Left cardiac atrium (tissue), 4 donors: ENCODE results near the gene CUX1. TPM values are rescaled to one million over a fixed set of nuclear protein-coding genes. Genes with fewer than 3 reads are reported as not detected.

Experiments used
- ATAC-seq, 2 donors: fragments of 200-7000 bp; cut with Tn5 transposase; one replicate each; pipeline ENCODE4 v1.9.1; 2020; ENCODE audit warnings: mild to moderate bottlenecking in 2 of 2, moderate library complexity in 2 of 2
- DNase-seq: peaks from one replicate; pipeline ENCODE4 v3.0.0-alpha.2; 2020
- intact Hi-C, 2 donors: fragments of 100-400 bp; cut with DNase I; formaldehyde crosslinking; loops; one replicate each; pipeline versions ENCODE4 v1.14.1 to v1.15.1; 2022 to 2023
- total RNA-seq, 2 donors: library from RNA; stranded (reverse); fragmentation: NEBNext Ultra II Directional; extraction: Animal tissue kit (Norgen Biotek cat#: 25700); gene quantifications; one replicate each; pipeline ENCODE4 v1.2.1, GENCODE V29; 2021
- donor health status: DM: no; HTN: yes; CAD: no.
- donor health status: DM: no; HTN: yes; CAD: no; lungs with severe emphysema.
- donor health status: DM: yes; HTN: yes; CAD: no.
- donor health status: Dilated cardiomyopathy.

CUX1 gene
- total RNA-seq, 2 donors from 2014 or later: 81.6 to 108 TPM

DNA sequence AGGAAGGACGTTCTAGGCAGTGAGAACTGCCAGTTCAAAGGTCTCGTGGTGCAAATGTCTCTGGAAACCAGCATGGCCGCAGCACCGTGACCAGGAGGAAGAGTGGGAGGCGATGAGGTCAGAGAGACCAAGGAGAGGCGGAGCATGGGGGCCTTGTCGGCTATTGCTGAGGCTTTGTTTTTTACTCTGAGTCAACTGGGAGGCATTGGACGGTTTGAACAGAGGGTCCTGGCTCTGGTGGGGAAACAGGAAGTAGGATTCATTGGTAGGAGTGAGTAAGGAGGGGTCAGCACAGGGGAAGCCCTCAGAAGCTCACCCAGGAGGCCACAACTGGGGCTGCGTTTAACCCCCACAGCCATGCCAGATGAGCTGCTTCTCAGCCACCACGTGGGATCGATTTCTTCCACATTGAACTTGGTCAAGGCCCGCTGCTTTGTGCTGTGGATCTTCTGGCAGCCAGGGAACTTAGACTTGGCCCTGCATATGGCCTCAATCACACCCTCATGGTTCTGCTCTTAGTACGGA lies 447.0 kb downstream of the CUX1 start:
- intact Hi-C loops: no loop called here
- DNase-seq (no peak), ATAC-seq (no peak)

DNA sequence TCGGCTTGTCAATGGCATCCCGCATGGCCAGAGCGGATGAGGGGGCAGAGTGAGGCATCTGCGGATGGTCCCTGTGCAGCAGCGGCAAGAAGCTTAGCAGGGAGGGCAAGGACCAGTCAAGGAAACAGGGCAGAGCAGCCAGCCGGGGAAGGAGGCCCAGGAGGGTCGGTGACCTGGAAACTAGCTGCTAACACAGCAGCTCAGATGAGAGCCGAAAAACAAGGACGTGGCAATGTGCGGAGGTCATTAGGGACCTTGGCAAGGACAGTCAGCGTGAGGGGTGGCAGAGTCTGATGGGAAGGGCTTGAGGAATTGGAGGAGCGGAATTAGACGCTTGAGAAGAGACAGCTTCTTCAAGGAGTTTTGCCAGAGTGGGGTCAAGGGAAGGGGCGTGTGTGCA lies 449.1 kb downstream of the CUX1 start:
- ATAC-seq (no peak), DNase-seq (no peak)
- intact Hi-C loops: no loop called here

DNA sequence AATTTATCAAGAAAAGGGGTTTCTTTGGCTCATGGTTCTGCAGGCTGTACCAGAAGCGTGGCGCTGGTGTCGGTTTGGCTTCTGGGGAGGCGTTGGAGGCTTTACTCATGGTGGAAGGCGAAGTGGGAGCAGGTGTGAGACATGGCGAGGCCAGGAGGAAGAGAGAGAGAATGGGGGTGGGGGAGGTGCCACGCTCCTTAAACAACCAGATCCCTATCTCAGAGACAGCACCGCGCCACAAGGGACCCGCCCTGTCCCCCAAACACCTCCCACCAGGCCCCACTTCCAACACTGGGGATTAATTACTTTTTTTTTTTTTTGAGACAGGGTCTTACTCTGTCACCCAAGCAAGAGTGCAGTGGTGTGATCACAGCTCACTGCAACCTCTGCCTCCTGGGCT lies 451.2 kb downstream of the CUX1 start:
- intact Hi-C loops: no loop called here
- no peak for ATAC-seq
- DNase-seq: no peak

DNA sequence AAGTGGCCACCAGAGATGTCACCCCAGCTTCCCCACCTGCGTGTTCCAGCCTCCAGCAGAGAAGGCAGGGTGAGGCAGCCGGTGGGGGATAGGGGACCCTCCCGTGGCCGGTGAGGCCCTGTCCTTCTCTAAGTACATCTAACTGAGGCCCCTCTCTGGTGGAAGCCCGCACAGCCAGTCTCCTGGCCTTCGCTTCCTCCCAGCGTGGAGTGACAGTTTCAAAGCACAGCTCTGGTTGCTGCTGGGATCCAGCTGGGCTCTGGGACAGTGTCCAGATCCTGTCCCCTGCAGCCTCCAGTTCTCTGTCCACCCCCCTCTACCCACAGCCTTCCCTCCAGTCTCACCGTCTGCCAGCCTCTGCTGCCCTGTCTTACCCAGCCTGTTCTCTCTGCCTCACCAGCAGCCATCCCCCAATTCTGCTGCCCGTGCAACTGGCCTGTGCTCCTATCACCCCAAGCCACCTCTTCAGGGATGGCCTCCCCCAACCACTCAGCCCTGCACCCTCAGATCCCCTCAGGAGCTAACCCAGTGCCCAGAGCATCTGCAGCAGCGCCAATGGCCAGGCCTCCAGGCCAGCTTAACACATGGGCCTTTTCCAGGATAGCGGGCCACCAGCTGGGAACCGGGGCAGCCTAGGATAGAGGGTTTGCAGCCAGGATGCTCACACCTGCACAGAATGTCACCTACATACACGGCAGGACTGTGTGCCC lies 452.9 kb downstream of the CUX1 start:
- intact Hi-C loops: loop anchor here (10.0 kb wide), 2 partner anchors 586 to 666 kb away; no protein-coding TSS in a partner anchor
- ATAC-seq: no peak
- DNase-seq: peak; percentile 16

DNA sequence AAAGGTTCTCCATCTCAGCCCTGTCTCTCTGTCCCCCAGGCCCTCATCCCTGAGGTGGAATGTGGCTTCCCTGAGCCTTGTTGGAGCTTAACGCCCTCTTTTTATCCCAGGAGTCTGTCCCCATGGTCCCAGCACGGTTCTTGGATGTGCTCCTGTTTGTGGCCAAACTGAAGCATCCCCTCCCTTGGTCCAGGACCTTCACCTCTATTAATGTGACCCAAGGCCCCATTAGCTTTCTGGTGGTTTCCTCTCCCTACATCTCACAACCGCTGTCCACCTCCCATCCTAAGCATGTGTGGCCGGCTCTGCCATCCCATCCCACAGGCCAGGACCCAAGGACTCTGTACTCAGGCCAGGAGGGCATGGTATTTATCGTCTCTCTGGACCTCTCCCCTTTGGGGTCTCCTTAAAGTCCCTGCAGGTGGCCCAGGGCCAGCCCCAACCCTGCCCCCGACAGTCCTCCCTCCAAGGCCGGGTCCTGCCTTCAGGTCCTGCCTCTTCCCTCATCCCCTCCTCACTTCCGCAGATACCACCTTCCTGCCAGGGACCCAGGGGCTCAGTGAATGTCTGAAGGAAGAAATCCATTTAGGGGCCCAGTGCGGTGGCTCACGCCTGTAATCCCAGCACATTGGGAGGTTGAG lies 453.9 kb downstream of the CUX1 start:
- no peak for DNase-seq
- intact Hi-C loops: loop anchor here (10.0 kb wide), 2 partner anchors 586 to 666 kb away; no protein-coding TSS in a partner anchor
- no peak for ATAC-seq

DNA sequence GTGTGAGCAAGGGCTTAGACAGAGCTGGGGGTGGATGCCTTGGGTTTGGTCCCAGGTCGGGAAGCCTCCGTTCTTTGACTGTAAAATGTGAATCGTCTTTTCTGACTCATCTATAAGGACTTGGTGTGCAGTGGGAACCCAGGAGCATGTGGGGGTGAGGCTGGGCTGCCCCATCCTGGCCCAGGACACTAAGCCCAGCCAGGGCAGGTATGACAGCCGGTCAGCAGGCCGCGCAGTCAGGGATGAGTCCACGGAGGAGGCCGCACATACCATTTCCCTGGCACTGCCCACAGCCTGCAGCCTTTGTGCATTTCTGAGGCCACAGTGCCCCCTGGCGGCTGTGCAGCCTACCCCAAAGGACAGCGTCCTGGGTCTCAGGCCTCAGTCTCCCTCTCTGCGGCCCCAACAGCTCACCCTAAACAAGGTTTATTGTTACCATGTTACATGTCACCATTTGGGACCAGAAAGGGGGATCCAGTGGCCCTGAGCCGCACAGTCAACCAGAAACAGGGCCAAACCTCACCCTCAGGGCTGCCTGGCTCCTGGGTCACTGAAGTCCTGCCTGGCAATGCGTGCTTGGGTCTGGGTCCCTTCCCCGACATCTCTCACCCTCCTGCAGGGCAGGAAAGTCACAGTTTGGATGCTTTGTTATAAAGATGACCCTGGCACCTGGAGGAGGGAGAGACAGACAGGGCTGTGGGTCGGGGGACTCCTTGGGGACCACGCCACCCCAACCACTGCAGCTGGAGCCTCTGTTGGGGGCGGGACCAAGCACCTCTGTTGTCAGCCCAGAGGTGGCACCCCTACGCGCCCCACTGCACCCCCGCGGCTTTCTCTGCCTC lies 454.9 kb downstream of the CUX1 start:
- ATAC-seq: peak; percentile 94 to 95

DNA sequence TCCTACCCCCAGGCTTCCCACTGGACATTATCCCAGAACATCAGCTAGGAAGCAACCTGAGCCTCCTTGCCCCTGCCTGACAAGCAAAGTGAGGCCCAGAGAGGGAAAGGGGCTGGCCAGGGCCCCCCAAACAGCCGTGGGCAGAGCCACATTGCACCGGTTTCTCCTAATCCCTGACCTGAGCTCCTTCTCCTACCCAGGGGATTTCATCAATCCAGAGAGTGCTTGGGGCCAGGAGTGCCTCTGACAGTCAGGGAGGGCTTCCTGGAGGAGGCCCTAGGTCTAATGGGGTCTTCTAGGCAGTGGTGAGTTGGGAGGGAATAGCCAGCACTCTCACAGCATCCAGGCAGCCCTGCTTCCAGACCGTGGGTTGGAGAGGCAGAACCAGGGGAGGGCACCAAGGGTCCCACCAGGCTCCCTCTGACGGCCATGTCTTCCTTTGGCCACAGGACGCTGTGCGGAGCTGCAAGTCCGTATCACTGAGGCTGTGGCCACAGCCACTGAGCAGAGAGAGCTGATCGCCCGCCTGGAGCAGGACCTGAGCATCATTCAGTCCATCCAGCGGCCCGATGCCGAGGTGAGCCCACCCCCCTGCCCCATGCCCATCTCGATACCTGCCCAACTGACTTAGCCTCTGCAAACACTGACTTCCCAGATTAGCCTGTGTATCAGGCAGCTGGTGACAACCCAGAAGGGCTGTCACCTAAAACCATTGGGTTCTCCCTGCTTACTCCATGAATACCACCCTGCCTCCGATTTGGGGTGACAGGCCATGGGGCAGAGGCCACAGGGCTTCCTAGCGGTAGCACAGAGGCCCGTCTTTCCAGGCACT lies 455.7 kb downstream of the CUX1 start:
- intact Hi-C loops: loop anchor here (1.0 to 10.0 kb wide), 4 partner anchors 588 to 730 kb away; no protein-coding TSS in a partner anchor
- ATAC-seq: no peak
- no peak for DNase-seq

More for the DNA sequence above, 454.9 kb downstream of the CUX1 start:
- intact Hi-C loops: loop anchor here (1.0 to 10.0 kb wide), 4 partner anchors 587 to 729 kb away; no protein-coding TSS in a partner anchor
- peak; percentile 85 for DNase-seq

DNA sequence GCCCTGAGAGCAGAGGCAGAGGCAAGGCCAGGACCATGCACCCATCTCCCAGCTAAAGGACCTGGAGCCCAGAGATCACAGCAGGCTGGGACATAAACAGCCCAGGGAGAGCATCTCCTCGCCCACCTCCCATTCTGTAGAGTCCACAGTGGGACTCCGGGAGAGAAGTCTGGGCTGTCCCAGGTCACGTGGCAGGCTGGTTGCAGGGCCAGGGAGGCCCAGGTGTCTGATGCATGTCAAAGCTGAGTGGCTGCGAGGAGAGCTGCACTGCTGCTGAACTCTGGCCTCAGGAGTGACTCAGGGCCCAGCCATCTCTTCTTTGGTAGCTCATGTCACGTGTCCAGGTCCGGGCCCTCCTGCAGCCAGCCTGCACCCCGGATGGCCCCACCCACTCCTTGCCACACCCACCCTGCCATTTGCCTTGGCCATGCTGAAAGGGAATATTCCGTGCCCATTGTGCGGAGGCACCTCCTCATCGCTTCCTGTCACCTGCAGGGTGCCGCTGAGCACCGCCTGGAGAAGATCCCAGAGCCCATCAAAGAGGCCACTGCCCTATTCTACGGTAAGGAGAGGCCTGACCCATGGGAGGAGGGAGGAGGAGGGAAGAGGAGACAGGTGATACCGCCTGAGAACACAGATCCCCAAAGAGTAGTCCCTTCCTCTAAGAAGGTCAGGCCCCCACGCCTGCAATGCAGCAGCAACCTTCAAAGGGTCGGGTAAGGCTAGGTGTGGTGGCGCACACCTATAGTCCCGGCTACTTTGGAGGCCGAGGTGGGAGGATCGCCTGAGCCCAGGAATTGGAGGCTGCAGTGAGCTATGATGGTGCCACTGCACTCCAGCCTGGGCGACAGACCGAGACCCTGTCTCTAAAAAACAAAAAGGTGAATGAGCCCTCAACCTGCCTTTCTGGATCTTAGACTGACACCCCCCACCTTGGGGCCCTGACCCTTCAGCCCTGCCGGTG lies 456.6 kb downstream of the CUX1 start:
- DNase-seq (no peak), ATAC-seq (no peak)
- intact Hi-C loops: loop anchor here (2.0 to 10.0 kb wide), 4 partner anchors 589 to 731 kb away; no protein-coding TSS in a partner anchor

DNA sequence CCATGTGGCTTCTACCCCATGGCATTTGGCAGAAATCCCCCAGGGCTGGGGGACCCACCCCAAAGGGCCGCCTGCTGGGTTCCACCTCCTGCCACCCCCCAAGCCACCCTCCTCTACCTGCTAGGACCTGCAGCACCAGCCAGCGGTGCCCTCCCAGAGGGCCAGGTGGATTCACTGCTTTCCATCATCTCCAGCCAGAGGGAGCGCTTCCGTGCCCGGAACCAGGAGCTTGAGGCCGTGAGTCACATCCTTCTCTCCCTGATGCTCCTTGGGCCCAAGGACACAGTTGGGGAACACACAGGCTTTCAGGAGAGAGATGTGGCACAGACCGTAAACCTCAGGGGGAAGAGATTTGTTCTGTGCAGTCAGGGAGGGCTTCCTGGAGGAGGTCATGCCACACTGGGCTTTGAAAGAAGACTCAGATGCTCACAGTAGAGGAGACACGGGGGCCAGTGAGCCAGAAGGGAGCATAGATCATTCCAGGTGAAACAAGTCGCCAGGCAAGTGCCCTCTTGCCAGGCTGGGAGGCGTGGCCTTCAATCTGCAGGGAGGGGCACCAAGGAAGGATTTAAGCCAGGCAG lies 457.8 kb downstream of the CUX1 start:
- DNase-seq (no peak), ATAC-seq (no peak)
- intact Hi-C loops: loop anchor here (2.0 to 10.0 kb wide), 3 partner anchors 590 to 732 kb away; no protein-coding TSS in a partner anchor

DNA sequence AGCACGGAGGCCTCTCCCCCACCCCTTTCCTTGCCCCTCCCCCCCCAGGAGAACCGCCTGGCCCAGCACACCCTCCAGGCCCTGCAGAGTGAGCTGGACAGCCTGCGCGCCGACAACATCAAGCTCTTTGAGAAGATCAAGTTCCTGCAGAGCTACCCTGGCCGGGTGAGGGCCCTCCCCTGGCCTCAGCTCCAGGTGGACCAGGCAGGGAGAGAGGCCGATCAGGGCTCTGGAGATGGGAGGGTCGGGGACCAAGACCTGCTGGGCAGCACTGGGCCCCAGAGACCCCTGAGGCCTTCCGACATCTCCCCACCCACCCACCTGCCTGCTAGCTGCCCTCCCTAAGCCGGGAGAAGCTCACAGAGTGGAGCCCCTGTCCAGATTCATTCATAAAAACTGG lies 460.5 kb downstream of the CUX1 start:
- intact Hi-C loops: loop anchor here (10.0 kb wide), 2 partner anchors 593 to 673 kb away; no protein-coding TSS in a partner anchor
- no peak for ATAC-seq
- no peak for DNase-seq

DNA sequence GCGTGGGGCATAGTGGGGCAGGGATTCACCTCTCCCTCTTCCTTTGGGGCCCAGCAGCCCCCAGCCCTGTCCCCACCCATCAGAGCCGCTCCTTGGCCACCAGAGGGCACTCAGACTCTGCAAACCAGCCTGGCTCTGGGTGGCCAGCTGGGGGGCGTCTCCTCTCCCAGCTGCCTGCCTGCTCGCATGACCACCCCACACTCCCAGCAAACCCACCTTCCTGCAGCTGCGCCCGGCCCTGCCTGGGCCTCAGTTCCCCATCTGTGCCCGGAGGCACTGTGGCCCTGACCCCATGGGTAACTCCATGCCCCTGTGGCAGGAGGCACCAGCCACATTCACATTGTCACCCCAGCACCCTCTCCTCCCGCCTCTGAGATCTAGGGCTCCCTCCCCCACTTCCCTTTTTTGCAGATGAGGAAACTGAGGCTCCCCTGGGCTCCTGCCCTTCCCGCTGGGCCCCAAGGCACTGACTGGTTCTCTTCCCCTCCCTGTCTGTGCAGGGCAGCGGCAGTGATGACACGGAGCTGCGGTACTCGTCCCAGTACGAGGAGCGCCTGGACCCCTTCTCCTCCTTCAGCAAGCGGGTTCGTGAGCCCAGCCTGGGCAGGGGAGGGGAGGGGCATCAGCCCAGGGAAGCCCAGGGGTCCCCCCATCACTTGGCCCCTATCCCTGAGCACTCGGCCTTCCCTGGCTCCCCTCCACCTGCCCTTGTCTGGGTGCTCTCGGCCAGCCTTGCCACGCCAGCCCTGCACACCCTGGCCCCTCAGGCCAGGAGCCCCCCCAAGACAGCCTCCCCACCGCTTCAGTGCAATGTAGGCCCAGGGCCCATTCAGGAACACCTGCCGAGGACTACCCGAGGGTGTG lies 462.3 kb downstream of the CUX1 start:
- intact Hi-C loops: loop anchor here (1.0 to 10.0 kb wide), 4 partner anchors 111 to 675 kb away; no protein-coding TSS in a partner anchor
- DNase-seq (peak; percentile 55), ATAC-seq (peak; percentile 80 to 89)

DNA sequence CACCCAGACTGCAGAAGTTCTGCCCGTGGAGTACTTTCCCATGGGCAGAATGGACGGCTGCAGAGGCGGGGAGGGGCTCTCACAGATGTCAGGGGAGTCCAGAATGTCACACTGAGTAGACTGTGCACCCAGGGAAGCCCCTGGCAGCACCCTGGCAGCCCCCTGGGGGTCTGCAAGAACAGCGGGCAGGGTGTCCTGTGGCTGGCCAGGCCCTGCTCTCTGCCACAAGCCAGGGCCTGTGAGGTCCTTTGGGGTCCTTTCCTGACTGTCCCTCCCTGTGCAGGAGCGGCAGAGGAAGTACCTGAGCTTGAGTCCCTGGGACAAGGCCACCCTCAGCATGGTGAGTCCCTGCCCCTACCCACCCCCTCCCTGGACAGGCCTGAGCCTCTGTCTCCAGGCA lies 463.1 kb downstream of the CUX1 start:
- no peak for ATAC-seq
- intact Hi-C loops: loop anchor here in 1 of 2 donors (5.0 kb wide), 1 partner anchor 112 kb away; no protein-coding TSS in a partner anchor
- no peak for DNase-seq

DNA sequence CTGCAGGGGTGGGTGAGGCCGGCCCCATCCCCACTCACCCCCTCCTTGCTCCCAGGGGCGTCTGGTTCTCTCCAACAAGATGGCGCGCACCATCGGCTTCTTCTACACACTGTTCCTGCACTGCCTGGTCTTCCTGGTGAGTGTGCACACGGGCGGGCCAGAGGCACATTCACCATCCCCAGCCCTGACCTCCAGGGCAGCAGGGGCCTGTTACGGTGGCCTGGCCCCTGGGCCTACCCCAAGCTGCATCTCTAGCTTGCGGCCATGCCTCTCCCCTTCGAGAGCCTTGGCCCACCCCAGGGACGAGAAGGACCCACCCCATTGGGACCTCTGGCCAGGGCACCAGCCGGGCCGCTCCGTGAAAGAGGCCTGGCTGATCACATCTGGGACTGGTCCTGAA lies 464.4 kb downstream of the CUX1 start:
- intact Hi-C loops: loop anchor here in 1 of 2 donors (5.0 kb wide), 1 partner anchor 111 kb away; no protein-coding TSS in a partner anchor
- no peak for DNase-seq
- ATAC-seq: no peak

DNA sequence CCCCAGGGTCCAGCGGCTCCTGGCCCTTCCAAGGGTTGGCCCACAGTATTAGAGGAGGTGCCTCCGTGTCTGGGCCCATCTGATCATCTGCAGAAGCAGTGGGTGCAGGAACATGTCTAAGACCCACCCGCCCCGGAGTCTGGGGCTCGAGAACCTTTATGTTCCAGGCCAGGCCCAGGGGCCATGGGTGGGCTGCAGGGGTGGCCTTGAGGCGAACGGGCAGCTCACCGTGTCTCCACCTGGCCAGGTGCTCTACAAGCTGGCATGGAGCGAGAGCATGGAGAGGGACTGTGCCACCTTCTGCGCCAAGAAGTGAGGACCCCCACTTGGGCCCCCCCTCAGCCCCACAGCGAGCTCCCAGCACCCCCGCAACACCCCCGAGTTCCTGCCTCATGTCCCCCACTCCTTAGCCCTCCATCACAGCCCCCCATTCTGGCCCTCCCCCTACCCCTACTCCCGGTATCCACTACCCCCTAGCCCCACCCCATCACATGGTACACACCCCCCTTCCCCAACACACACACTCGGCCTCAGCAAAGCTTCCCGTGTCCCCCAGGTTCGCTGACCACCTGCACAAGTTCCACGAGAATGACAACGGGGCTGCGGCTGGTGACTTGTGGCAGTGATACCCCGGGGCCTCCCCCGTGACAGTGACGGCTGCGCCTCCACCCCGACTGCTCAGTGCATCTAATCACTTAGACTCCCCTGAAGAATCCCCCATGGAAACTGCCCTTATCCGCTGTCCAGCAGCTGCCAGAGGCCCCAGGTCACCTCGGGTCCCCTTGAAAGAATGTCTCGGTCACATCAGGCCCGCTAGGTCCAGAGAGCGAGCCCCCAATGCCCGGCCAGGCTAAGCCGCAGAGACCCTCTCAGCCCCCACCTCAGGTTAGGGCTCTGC lies 465.3 kb downstream of the CUX1 start:
- DNase-seq: no peak
- intact Hi-C loops: loop anchor here in 1 of 2 donors (5.0 kb wide), 1 partner anchor 110 kb away; no protein-coding TSS in a partner anchor
- ATAC-seq: no peak
